LNCAP (cell line): Measurements from ENCODE around the gene MYO5C.
A peak's percentile ranks its signal among the peaks of the same experiment; 100 is the strongest.

Experiments used
- TF ChIP-seq, protein P1 (sequence below): fragments of 450-650 bp; IDR thresholded peaks from 2 replicates; pipeline ENCODE4 v1.5.1; 2017; ENCODE audit warnings: mild to moderate bottlenecking

Gene MYO5C

DNA sequence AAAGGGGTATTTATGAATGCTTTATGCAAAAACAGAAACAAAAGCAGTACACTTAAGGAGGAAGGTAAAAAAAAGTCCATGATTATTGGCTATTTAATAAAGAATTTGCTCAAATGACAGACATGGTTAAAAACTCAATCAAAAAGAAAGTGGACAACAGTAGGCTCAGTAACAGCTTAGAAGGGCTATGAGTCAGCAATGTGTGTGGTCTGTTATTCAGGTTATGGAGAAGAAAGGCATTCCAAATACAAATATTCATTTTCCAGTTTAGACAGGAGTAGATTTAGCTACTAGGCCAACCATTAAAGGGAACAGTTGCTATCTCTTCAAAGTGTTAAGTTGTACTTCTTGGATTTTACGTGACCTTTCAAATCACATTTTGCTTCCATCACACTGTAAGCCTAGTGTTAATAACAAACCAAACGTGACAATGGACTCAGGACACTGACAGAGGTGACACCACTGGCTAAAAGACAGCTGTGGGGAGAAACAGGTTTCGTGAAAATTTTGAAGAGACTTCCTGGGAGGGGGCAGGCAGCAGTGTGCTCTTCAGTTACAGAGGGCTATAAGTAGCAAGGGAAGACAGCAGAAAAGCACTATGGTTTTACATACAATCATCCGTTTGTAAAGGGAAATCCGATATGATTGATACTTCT lies 41.7 kb upstream of the MYO5C start:
- TF ChIP-seq, protein P1, sequence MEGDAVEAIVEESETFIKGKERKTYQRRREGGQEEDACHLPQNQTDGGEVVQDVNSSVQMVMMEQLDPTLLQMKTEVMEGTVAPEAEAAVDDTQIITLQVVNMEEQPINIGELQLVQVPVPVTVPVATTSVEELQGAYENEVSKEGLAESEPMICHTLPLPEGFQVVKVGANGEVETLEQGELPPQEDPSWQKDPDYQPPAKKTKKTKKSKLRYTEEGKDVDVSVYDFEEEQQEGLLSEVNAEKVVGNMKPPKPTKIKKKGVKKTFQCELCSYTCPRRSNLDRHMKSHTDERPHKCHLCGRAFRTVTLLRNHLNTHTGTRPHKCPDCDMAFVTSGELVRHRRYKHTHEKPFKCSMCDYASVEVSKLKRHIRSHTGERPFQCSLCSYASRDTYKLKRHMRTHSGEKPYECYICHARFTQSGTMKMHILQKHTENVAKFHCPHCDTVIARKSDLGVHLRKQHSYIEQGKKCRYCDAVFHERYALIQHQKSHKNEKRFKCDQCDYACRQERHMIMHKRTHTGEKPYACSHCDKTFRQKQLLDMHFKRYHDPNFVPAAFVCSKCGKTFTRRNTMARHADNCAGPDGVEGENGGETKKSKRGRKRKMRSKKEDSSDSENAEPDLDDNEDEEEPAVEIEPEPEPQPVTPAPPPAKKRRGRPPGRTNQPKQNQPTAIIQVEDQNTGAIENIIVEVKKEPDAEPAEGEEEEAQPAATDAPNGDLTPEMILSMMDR, result no peak

DNA sequence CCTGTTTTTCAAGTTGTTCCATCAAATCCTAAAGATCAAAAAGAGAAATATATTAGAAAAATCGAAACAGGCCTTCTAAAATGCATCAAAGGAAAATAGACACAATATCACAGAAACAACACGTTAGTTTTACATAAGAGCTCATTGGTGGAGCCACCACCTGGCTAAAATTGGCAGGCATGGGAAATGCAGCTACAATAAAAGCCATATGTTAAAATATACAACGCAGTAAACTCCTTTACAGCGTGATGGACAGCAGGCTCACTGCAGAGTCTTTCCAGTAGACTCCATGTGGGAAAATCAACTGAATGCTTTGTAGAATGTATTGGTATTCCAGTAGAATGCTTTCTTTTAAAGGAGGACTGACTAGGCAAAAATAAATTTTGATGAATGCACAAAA lies 40.9 kb upstream of the MYO5C start:
- TF ChIP-seq, protein P1, result peak; percentile 59

DNA sequence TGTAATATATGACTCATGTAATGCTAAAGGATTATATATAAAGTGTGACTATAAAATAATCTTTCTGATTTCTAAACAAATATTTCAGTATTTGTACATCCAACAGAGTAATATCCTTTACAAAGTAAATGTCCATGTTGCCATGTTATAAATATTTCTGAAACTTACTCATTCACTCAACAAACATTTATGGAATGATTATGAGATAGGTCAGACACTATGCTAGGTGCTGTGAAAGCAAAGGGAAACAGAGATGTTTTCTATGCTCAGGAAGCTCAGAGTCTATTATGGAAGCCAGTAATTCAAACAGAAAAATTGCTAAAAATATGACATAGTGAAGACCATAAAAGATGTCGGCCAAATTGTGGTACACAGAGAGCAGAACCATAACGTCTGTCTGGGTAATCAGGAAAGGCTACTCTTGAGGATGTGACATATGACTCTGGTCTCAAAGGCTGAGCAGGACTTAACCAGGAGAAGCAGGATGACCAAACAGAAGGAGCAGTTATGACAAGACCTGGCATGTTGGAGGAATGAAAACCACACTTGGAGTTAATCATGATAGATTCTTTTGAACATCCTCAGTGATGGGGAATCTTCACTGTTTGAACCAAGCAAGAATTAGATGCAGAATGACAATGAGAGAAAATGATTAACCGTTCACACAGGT lies 39.0 kb upstream of the MYO5C start:
- TF ChIP-seq, protein P1, result no peak

DNA sequence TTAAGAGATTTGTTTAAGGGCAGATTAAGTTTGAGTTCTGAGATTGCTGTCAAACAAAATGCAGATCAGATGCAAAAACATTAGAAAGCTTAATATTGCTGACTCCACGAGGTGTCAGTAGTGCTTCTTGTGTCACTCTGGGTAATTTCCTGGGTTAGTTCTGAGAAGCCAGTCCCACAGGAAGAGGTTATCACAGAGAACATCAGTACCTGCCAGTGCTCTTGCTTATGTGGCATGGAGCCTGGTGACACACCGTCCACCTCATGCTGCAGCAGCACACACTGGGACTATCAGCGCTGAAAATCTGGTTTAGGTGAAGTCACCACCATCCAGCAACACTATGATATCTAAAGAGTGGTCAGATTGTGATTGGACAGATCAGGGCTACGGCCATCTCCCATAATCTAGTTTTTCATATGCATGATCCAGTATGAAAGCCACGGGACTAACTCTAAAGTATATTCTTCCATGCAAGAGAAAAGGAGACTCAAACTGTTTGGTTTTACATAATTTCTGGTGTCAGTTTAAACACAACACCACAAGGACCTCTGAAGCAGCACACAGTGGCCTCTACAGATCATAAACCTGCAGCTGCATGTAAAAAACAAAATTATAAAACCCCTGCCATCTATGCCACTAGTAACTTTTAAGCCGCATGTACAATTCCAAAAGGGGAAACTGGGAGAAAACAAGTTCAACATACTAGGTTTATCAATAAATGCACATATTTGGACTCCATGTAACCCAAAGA lies 36.1 kb upstream of the MYO5C start:
- TF ChIP-seq, protein P1, result peak; percentile 73

DNA sequence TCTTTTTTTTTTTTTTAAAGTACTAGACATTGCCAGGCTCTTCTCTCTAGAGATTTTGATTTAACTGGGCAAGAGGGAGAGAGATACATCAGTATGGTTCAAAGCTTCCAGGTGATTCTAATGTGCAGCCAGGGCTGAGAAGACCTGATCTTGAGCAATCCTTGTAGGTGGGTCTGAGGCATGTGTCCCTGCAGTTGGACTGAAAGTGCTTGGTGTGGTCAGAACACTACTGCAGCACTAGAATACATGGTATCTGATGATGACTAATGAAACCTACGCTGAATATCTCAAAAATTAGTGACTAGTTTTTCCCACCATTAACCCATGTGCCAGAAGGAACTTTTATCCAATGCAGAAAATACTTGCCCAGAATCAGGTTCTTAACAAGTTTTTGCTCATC lies 34.4 kb upstream of the MYO5C start:
- TF ChIP-seq, protein P1, result no peak

DNA sequence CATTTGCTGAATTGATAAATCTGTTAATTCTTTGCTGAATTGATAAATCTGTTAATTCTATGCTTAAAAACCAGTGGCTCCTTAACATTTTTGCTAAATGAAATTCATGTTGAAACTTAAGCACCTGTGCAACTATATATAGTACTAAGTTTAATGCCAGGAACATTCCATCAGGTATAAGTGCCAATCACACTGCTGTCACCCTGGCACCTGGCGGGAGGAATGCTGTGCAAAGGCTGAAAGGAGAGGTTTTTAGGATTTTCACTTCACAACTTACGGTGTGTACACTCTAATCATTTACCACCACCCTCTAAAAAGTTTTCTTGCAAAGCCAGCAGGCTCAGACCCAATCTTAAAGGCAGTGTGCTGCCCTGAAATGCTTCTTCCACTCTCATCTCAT lies 33.5 kb upstream of the MYO5C start:
- TF ChIP-seq, protein P1, result no peak

DNA sequence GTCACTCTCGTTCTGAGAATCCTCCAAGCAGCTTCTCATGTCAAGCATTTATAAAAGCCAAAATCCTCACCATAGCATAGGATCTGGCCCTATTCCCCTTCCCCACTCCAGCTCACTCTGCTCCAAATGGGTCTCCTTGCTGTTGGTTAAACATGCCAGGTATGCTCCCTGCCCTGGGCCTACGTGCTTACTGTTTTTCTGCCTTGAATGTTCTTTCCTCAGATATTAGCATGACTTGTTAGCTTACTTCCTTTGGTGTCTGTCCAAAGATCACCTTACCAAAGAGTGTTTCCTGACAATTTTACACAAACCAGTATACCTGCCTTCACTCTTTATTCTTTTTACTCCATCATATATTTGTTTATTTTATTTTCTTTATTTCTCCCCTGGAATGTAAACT lies 33.1 kb upstream of the MYO5C start:
- TF ChIP-seq, protein P1, result no peak
